Epithelial cell of esophagus (primary cell): ENCODE measurements around the gene NHSL2.

Experiments
- DNase-seq: peaks from one replicate; pipeline ENCODE4 v3.0.0; 2010; ENCODE audit warnings: low read depth
- H3K4me3 ChIP-seq: 2 replicates; pipeline ENCODE4 v1.5.1; 2011; ENCODE audit warnings: mild to moderate bottlenecking, low read length, control low read depth
- CTCF ChIP-seq: IDR thresholded peaks from 2 replicates; pipeline ENCODE4 v1.5.1; 2011; ENCODE audit warnings: low read depth, mild to moderate bottlenecking, low read length, control low read depth, inconsistent platforms; ENCODE audit not compliant: insufficient read depth; ENCODE audit errors: missing control alignments

The NHSL2 gene

DNA sequence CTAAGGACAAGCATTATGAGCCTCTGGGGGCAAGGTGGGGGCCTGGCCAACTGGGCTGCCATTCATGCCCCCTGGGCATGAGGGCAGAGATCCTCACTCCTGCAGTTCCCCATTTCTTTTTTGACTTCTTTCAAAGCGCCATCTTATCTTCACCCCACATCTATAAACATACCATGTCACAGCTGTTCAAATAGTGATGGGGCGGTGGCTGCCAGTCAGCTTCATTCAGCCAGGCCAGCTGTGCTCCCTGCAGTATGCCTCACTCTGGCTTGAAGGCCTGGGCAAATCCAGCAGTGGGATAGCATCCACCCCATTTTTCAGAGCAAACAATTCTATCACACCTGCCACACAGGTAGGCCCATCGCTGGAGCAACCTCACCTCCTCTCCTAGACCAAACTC lies 85.5 kb downstream of the NHSL2 start:
- TF ChIP-seq CTCF, result no peak
- no peak overlapping the region for H3K4me3 ChIP-seq
- no peak for DNase-seq

GRCh38 chrX:71996826-71997225 lies 86.2 kb downstream of the NHSL2 start:
- TF ChIP-seq CTCF, result no peak
- peak; percentile 29 for DNase-seq
- H3K4me3 ChIP-seq, result no peak overlapping the region

GRCh38 chrX:71997320-71997719 lies 86.7 kb downstream of the NHSL2 start:
- H3K4me3 ChIP-seq, result no peak overlapping the region
- TF ChIP-seq CTCF, result no peak
- DNase-seq, result no peak

DNA sequence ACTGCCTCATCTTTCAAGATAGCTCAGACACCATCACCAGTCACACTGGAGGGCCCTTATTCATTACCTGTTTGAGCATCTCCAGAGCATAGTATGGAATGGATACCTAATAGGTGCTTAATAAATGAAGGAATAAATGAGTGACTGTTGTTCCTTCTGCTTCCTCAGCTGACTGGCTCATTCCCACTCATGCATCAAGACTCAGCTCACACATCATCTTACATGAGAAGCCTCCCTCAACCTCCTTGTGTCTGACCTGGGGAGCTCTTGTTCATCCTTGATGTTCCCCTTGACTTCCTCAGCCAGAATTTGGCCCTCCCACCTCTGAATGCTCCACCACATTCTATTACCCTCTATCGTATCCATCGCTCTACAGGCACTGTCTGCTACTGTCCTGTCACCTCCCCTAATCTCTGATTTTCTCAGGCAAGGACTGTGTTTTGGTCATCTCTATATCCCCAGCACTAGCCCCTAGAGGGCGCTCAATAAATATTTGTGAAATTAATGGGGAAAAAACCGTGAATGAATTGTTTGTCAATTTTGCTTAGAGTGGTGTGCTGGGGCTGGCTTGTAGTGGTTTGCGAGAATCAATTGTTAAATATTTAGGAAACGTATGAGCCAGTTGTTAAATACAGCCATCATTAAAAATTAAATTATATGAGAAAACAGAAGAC lies 88.3 kb downstream of the NHSL2 start:
- DNase-seq, result no peak
- H3K4me3 ChIP-seq, result no peak overlapping the region
- peak; percentile 55 for TF ChIP-seq CTCF

- no peak overlapping the region for H3K4me3 ChIP-seq
- no peak for DNase-seq
- TF ChIP-seq CTCF, result no peak
Observed at GRCh38 chrX:71999535-71999934, 88.9 kb downstream of the NHSL2 start.

- no peak overlapping the region for H3K4me3 ChIP-seq
- DNase-seq, result no peak
- TF ChIP-seq CTCF, result no peak
Observed at GRCh38 chrX:72001471-72001870, 90.8 kb downstream of the NHSL2 start.

DNA sequence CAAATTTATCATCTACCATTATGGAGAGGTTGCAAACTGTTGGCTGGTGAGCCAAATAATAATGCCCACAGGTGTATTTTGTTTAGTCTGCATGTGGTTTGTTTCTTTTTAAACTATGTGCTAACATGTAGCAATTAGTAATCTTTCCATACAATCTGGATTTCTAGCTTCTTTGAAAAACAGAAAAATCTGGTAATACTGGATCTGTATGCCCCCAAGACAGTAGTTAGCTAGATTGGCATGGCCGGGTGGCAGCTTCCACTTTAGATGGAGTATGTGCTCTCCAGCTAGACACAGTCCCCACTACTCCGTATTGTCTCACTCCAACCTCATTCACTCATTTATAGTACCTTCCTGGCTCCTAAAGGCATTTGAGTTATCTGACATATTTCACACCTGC lies 91.3 kb downstream of the NHSL2 start:
- DNase-seq, result no peak
- TF ChIP-seq CTCF, result no peak
- H3K4me3 ChIP-seq, result no peak overlapping the region
